Activated T-cell treated with anti-CD3 and anti-CD28 coated beads for 4 hours (primary cell): Measurements from ENCODE around the gene SLC22A23.

Experiments
- DNase-seq: peaks from one replicate; pipeline ENCODE4 v3.0.0-alpha.2; 2020

Gene SLC22A23

GRCh38 chr6:3235486-3235885, 221.4 kb downstream of the SLC22A23 start:
- DNase-seq = no peak

GRCh38 chr6:3233904-3234303, 222.9 kb downstream of the SLC22A23 start:
- DNase-seq = no peak

- no peak for DNase-seq
Measured at GRCh38 chr6:3233321-3233720, 223.5 kb downstream of the SLC22A23 start.

GRCh38 chr6:3232017-3232945, 224.6 kb downstream of the SLC22A23 start:
- DNase-seq = no peak

GRCh38 chr6:3231247-3232016, 225.4 kb downstream of the SLC22A23 start:
- no peak for DNase-seq

GRCh38 chr6:3230900-3231246, 226.0 kb downstream of the SLC22A23 start:
- no peak for DNase-seq

GRCh38 chr6:3230256-3230882, 226.5 kb downstream of the SLC22A23 start:
- DNase-seq = no peak

- no peak for DNase-seq
Measured at GRCh38 chr6:3229566-3230178, 227.2 kb downstream of the SLC22A23 start.

GRCh38 chr6:3228771-3229565, 227.9 kb downstream of the SLC22A23 start:
- no peak for DNase-seq

GRCh38 chr6:3228046-3228671, 228.7 kb downstream of the SLC22A23 start:
- no peak for DNase-seq

- no peak for DNase-seq
Measured at GRCh38 chr6:3227363-3228045, 229.3 kb downstream of the SLC22A23 start, which contains the start of gene TUBB2B. Gene TUBB2B (minus strand): TSS chr6:3227653. CDS start chr6:3227543, 110 bp downstream.

GRCh38 chr6:3226481-3227362, 230.1 kb downstream of the SLC22A23 start:
- no peak for DNase-seq

GRCh38 chr6:3226042-3226441, 230.8 kb downstream of the SLC22A23 start:
- DNase-seq = no peak

- no peak for DNase-seq
Measured at GRCh38 chr6:3222506-3223038, 234.3 kb downstream of the SLC22A23 start.

- DNase-seq = no peak
Measured at GRCh38 chr6:3221578-3221977, 235.3 kb downstream of the SLC22A23 start.

GRCh38 chr6:3220366-3220765, 236.5 kb downstream of the SLC22A23 start:
- no peak for DNase-seq
